ENCODE data around the gene TPM3.

TPM3 gene

DNA sequence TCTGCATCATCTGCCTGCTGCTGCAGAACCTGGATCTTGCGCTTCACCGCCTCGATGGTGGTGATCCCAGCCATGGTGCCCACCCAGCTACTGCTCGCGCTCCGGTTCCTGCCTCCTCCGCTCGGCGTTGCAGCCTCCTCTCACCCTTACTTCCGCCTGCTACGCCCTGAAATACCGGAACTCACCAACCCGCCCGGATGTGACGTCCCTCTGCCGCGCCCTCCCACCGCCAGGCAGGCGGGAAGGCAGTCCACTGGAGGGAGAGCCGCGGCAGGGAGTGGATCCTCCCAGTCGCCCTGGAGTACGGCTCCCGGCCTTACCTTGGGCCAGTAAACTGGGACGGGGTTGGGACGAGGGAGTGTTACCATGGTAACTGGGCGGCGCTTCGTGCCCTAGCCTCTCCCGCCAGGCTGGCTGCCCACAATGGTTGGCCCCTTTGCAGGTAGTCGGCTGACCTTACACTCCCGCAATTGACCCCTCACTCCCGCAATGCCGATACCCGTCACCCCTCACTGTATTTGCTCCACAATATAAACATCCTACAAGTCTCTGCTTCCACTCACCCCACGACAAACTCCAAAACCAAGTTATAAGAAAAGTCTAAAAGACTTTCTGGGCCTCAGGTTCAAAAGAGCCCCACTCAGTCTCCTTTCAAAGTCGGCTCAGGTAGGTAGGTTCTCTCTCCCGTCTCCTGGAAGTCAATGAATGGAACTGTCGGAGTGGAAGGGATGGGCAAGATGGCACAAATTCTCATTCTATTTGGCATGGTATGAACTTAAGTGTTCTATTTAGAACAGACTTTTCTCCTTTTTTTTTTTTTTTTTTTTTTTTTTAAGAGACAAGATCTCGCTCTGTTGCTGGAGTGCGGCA, 8.6 kb downstream of the TPM3 start:
- Histone ChIP-seq H3F3A (ENCODE audit: low read depth) (peaks cover 4% of the 10 kb centered on the region), H3K79me2 (ENCODE audit: insufficient read depth, low read length) (peaks cover 42% of the 10 kb centered on the region), H3K4me1 (ENCODE audit: insufficient read depth, low read length, poor library complexity, severe bottlenecking) (peaks cover 28% of the 10 kb centered on the region), H3K9ac (ENCODE audit: low read depth, low read length, poor library complexity, severe bottlenecking) (peak overlapping the region; percentile 96), H2AFZ (ENCODE audit: low read length) (peak overlapping the region; percentile 84), H3K27me3 (ENCODE audit: insufficient read depth, low read length, poor library complexity, severe bottlenecking) (no peaks in the 10 kb centered on the region), H4K20me1 (ENCODE audit: insufficient read depth, low read length, poor library complexity, severe bottlenecking) (peaks cover 38% of the 10 kb centered on the region), H3K9me3 (ENCODE audit: insufficient read depth, low read depth, low read length) (no peaks in the 10 kb centered on the region), H3K9me2 (replicated peaks; ENCODE audit: low read depth, low read length) (no peaks in the 10 kb centered on the region), H3K4me3 (ENCODE audit: low read length, poor library complexity, severe bottlenecking) (peak overlapping the region; percentile 97), H3K36me3 (ENCODE audit: insufficient read depth, low read length) (no peaks in the 10 kb centered on the region; the same call in 1 of the 2 replicates), H3K4me2 (ENCODE audit: low read depth, low read length, poor library complexity, severe bottlenecking) (peak overlapping the region; percentile 88)
- no peak for TF ChIP-seq EZH2phosphoT487 (IDR thresholded peaks at IDR 0.05; ENCODE audit: borderline replicate concordance)
- TF ChIP-seq, protein P1, sequence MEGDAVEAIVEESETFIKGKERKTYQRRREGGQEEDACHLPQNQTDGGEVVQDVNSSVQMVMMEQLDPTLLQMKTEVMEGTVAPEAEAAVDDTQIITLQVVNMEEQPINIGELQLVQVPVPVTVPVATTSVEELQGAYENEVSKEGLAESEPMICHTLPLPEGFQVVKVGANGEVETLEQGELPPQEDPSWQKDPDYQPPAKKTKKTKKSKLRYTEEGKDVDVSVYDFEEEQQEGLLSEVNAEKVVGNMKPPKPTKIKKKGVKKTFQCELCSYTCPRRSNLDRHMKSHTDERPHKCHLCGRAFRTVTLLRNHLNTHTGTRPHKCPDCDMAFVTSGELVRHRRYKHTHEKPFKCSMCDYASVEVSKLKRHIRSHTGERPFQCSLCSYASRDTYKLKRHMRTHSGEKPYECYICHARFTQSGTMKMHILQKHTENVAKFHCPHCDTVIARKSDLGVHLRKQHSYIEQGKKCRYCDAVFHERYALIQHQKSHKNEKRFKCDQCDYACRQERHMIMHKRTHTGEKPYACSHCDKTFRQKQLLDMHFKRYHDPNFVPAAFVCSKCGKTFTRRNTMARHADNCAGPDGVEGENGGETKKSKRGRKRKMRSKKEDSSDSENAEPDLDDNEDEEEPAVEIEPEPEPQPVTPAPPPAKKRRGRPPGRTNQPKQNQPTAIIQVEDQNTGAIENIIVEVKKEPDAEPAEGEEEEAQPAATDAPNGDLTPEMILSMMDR (conservative IDR thresholded peaks at IDR 0.05; ENCODE audit: low read length): no peak

GRCh38 chr1:154182344-154183045, 9.4 kb downstream of the TPM3 start:
- TF ChIP-seq, protein P1 (conservative IDR thresholded peaks at IDR 0.05; ENCODE audit: low read length): no peak
- TF ChIP-seq EZH2phosphoT487 (IDR thresholded peaks at IDR 0.05; ENCODE audit: borderline replicate concordance): no peak
- H3K9me2 ChIP-seq (replicated peaks; ENCODE audit: low read depth, low read length): no peaks in the 10 kb centered on the region
- H3K79me2 ChIP-seq (ENCODE audit: insufficient read depth, low read length): peaks cover 50% of the 10 kb centered on the region
- no peak overlapping the region for H2AFZ ChIP-seq (ENCODE audit: low read length)
- no peaks in the 10 kb centered on the region; the same call in 1 of the 2 replicates for H3K36me3 ChIP-seq (ENCODE audit: insufficient read depth, low read length)
- H3K4me2 ChIP-seq (ENCODE audit: low read depth, low read length, poor library complexity, severe bottlenecking): peak overlapping the region; percentile 88
- peaks cover 36% of the 10 kb centered on the region for H3K4me1 ChIP-seq (ENCODE audit: insufficient read depth, low read length, poor library complexity, severe bottlenecking)
- H3K27me3 ChIP-seq (ENCODE audit: insufficient read depth, low read length, poor library complexity, severe bottlenecking): no peaks in the 10 kb centered on the region
- no peaks in the 10 kb centered on the region for H3K9me3 ChIP-seq (ENCODE audit: insufficient read depth, low read depth, low read length)
- peak overlapping the region; percentile 97 for H3K4me3 ChIP-seq (ENCODE audit: low read length, poor library complexity, severe bottlenecking)
- H4K20me1 ChIP-seq (ENCODE audit: insufficient read depth, low read length, poor library complexity, severe bottlenecking): peaks cover 46% of the 10 kb centered on the region
- peaks cover 9% of the 10 kb centered on the region for H3F3A ChIP-seq (ENCODE audit: low read depth)
- H3K9ac ChIP-seq (ENCODE audit: low read depth, low read length, poor library complexity, severe bottlenecking): peak overlapping the region; percentile 96

DNA sequence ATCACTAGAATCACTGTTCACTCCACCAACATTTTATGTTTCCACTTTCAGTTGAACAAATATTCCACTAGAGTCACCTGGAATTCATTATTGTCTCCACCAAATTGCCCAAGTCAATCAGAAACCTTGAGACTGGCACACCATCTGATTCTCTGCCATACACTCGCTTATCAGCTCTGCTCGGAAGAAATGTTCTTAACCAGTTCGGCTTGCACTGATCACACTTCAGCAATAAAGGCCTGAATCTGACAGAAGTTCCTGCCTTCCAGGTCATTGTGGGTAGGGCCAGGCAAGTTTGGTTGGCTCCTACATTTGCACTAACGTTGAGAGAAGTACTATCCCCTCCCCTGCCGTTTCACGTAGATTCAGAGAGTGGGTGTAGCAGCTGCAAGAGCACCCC, 10.0 kb downstream of the TPM3 start:
- Histone ChIP-seq H3K9ac (ENCODE audit: low read depth, low read length, poor library complexity, severe bottlenecking) (peak overlapping the region; percentile 96), H3K79me2 (ENCODE audit: insufficient read depth, low read length) (peaks cover 56% of the 10 kb centered on the region), H3K27me3 (ENCODE audit: insufficient read depth, low read length, poor library complexity, severe bottlenecking) (no peaks in the 10 kb centered on the region), H3K9me2 (replicated peaks; ENCODE audit: low read depth, low read length) (no peaks in the 10 kb centered on the region), H3F3A (ENCODE audit: low read depth) (peaks cover 15% of the 10 kb centered on the region), H4K20me1 (ENCODE audit: insufficient read depth, low read length, poor library complexity, severe bottlenecking) (peaks cover 51% of the 10 kb centered on the region), H3K4me3 (ENCODE audit: low read length, poor library complexity, severe bottlenecking) (peak overlapping the region; percentile 97), H3K4me1 (ENCODE audit: insufficient read depth, low read length, poor library complexity, severe bottlenecking) (peaks cover 41% of the 10 kb centered on the region), H3K4me2 (ENCODE audit: low read depth, low read length, poor library complexity, severe bottlenecking) (peak overlapping the region; percentile 88), H3K36me3 (ENCODE audit: insufficient read depth, low read length) (no peaks in the 10 kb centered on the region; the same call in 1 of the 2 replicates), H3K9me3 (ENCODE audit: insufficient read depth, low read depth, low read length) (no peaks in the 10 kb centered on the region), H2AFZ (ENCODE audit: low read length) (no peak overlapping the region)
- TF ChIP-seq EZH2phosphoT487 (IDR thresholded peaks at IDR 0.05; ENCODE audit: borderline replicate concordance): no peak
- TF ChIP-seq, protein P1 (conservative IDR thresholded peaks at IDR 0.05; ENCODE audit: low read length): no peak

Data from Loucy (cell line).